A673 (cell line): ENCODE data around the gene USP1. TPM values are rescaled to one million over a fixed set of nuclear protein-coding genes. Genes with fewer than 3 reads are reported as not detected.

Experiments
- BruUV-seq: library from RNA; stranded (reverse); fragments of 400-500 nt; replicated peaks from 2 replicates; lab custom pipeline; 2021; lab: Mats Ljungman, UMichigan
- CTCF ChIA-PET: fragments of 300-600 bp; sonication (Branson Sonifier 250); formaldehyde crosslinking; loops from one replicate; lab custom pipeline; 2022; ENCODE audit warnings: antibody characterized with exemption; lab: Charles Lee
- POLR2A ChIA-PET: fragments of 300-600 bp; sonication (Branson Sonifier 250); formaldehyde crosslinking; loops from one replicate; lab custom pipeline; 2022; ENCODE audit warnings: antibody characterized with exemption; ENCODE audit not compliant: low non-redundant PET; lab: Charles Lee
- DNase-seq: peaks from one replicate; pipeline ENCODE4 v3.0.0-alpha.2; 2015; ENCODE audit warnings: low spot score
- H3K27ac ChIP-seq: fragments of 200-600 bp; sonication (generic); 2 replicates; pipeline ENCODE4 v1.5.1; 2016; ENCODE audit warnings: mixed run types, low read depth, mild to moderate bottlenecking, mixed read lengths, antibody characterized with exemption, low read length; ENCODE audit not compliant: poor library complexity, severe bottlenecking
- H3K27me3 ChIP-seq: fragments of 200-600 bp; sonication (generic); replicated peaks from 2 replicates; pipeline ENCODE4 v1.6.1; 2017; ENCODE audit warnings: mixed run types, low read depth, mild to moderate bottlenecking, mixed read lengths, antibody characterized with exemption, low read length; ENCODE audit not compliant: insufficient read depth, poor library complexity
- H3K36me3 ChIP-seq: fragments of 200-600 bp; sonication (generic); 2 replicates; pipeline ENCODE4 v1.6.1; 2016; ENCODE audit warnings: mixed run types, mild to moderate bottlenecking, mixed read lengths, antibody characterized with exemption, low read length; ENCODE audit not compliant: insufficient read depth, poor library complexity, severe bottlenecking
- H3K4me1 ChIP-seq: fragments of 200-600 bp; sonication (generic); 2 replicates; pipeline ENCODE4 v1.6.1; 2017; ENCODE audit warnings: mixed run types, mild to moderate bottlenecking, mixed read lengths, antibody characterized with exemption, low read length; ENCODE audit not compliant: insufficient read depth, poor library complexity, severe bottlenecking
- H3K4me3 ChIP-seq: fragments of 200-600 bp; sonication (generic); 2 replicates; pipeline ENCODE4 v1.5.1; 2016; ENCODE audit warnings: low read depth, mixed run types, mild to moderate bottlenecking, mixed read lengths, low read length; ENCODE audit not compliant: poor library complexity, severe bottlenecking
- H3K9me3 ChIP-seq: fragments of 200-600 bp; sonication (generic); 2 replicates; pipeline ENCODE4 v1.6.1; 2016; ENCODE audit warnings: mixed run types, low read depth, mild to moderate bottlenecking, mixed read lengths, antibody characterized with exemption, low read length; ENCODE audit not compliant: poor library complexity, severe bottlenecking
- EZH2 ChIP-seq: fragments of 200-600 bp; sonication (generic); IDR thresholded peaks from 2 replicates; pipeline ENCODE4 v1.6.1; 2017; ENCODE audit warnings: borderline replicate concordance, low read depth, mild to moderate bottlenecking, mixed read lengths, antibody characterized with exemption, low read length; ENCODE audit not compliant: poor library complexity, severe bottlenecking
- intact Hi-C: fragments of 100-400 bp; cut with micrococcal nuclease; formaldehyde crosslinking; loops from one replicate; pipeline ENCODE4 v1.10.0; 2022; ENCODE audit not compliant: unreplicated experiment
- total RNA-seq: library from RNA; stranded (reverse); gene quantifications from 2 replicates; pipeline ENCODE4 v1.2.3, GENCODE V29; 2021
- TF ChIP-seq, protein P1 (sequence below): fragments of 300-800, 200-600 bp; sonication (generic); conservative IDR thresholded peaks from 2 replicates; pipeline ENCODE4 v1.5.1; 2017; ENCODE audit warnings: low read depth, mild to moderate bottlenecking, antibody characterized with exemption, low read length, moderate library complexity, mixed read lengths

The USP1 gene
- total RNA-seq, 1 experiment from 2014 or later: 90.0 TPM

DNA sequence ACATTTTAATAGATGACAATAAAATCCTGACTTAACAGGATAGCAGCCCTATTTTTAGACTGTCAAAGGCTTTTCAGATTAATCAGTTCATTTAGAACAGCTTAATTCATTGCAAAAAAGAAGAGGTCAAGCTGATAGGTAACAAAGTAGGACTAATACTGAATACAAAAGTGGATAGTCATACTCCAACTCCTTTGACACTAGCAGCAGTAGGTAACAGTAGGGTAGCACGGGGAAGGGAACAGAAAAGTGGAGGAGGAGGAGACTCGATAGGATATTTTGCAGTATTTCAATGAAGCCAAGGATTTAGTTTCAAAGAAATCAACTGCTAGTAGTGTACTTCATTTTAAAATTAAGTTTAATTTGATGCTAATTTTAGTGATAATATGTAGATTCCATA lies 51.1 kb downstream of the USP1 start:
- intact Hi-C loops: no loop called here
- POLR2A ChIA-PET: no interaction called here

DNA sequence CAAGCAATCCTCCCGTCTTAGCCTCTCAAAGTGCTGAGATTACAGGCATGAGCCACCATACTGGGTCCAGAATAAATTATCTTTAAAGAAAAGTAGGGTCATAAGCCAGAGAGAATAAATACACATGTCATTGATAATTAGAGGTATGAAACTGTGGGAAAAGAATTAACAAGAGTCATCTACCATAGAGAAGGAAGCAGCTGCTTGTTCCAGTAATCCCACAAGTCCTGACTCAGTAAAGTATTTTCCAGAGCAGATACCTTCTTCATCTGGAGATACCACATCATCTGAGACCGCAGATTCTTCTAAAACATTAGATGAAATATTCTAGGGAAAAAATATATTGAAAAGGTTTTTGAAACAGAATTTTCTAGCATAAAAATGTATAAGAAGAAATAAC lies 55.7 kb downstream of the USP1 start:
- Histone ChIP-seq H3K36me3 (peaks cover 16% of the 10 kb centered on the region), H3K9me3 (no peaks in the 10 kb centered on the region), H3K4me3 (no peak overlapping the region), H3K27me3 (no peaks in the 10 kb centered on the region), H3K27ac (no peak overlapping the region), H3K4me1 (no peaks in the 10 kb centered on the region)
- intact Hi-C loops: no loop called here
- POLR2A ChIA-PET: no interaction called here
- DNase-seq: no peak
- CTCF ChIA-PET: no interaction called here
- TF ChIP-seq, protein P1, sequence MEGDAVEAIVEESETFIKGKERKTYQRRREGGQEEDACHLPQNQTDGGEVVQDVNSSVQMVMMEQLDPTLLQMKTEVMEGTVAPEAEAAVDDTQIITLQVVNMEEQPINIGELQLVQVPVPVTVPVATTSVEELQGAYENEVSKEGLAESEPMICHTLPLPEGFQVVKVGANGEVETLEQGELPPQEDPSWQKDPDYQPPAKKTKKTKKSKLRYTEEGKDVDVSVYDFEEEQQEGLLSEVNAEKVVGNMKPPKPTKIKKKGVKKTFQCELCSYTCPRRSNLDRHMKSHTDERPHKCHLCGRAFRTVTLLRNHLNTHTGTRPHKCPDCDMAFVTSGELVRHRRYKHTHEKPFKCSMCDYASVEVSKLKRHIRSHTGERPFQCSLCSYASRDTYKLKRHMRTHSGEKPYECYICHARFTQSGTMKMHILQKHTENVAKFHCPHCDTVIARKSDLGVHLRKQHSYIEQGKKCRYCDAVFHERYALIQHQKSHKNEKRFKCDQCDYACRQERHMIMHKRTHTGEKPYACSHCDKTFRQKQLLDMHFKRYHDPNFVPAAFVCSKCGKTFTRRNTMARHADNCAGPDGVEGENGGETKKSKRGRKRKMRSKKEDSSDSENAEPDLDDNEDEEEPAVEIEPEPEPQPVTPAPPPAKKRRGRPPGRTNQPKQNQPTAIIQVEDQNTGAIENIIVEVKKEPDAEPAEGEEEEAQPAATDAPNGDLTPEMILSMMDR: no peak
- no peak for TF ChIP-seq EZH2
- BruUV-seq: no TSS peak

More for the DNA sequence above, 51.1 kb downstream of the USP1 start:
- peaks cover 8% of the 10 kb centered on the region for H3K36me3 ChIP-seq
- CTCF ChIA-PET: no interaction called here
- DNase-seq: no peak
- BruUV-seq: no TSS peak
- TF ChIP-seq, protein P1: no peak
- no peak for TF ChIP-seq EZH2
- H3K27ac ChIP-seq: no peak overlapping the region
- H3K4me1 ChIP-seq: no peaks in the 10 kb centered on the region
- no peak overlapping the region for H3K4me3 ChIP-seq
- no peaks in the 10 kb centered on the region for H3K27me3 ChIP-seq
- H3K9me3 ChIP-seq: no peaks in the 10 kb centered on the region

DNA sequence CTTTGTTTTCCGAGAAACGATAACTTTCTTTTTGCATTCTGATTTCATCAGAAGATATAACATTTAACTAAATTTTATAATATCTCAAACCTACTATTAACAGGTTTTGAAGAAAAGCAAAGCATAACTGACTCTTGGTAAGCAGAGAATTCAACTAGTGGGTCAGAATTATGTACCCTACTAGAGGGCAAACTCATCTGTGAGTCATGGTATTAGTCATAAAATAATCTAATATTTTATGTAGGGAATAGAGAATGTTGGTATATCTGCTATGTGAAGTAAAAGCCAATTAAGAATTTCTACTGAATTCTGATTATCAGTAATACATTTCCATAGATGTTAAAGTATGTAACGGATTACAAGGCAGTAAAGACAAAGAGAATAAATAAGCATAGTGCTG lies 56.8 kb downstream of the USP1 start:
- CTCF ChIA-PET: no interaction called here
- DNase-seq: no peak
- H3K27ac ChIP-seq: no peak overlapping the region

DNA sequence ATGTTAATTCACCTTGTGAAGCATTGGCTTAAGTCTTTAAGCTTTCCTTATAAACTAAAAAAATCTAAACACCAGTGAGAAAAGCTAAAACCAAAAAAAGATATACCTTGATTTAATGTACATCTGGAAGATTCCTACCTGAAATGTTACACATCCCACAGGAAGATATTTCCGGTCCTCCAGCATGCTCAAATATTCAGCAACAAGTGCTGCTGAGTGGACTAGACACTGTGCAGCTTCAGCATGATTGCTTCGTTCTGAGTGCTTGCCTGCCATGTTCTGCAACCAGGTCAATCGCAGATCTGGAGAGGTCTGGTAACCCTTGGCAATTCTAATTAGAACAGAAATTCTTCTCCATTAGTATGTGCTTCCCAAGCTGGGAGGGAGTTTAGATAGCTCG lies 57.3 kb downstream of the USP1 start:
- no peak for TF ChIP-seq EZH2
- TF ChIP-seq, protein P1: no peak
- Histone ChIP-seq H3K27me3 (no peaks in the 10 kb centered on the region), H3K4me1 (no peaks in the 10 kb centered on the region), H3K4me3 (no peak overlapping the region), H3K27ac (no peak overlapping the region), H3K36me3 (peaks cover 16% of the 10 kb centered on the region), H3K9me3 (no peaks in the 10 kb centered on the region)
- ChIA-PET CTCF (no interaction called here), POLR2A (no interaction called here)
- no peak for DNase-seq
- BruUV-seq: no TSS peak
- intact Hi-C loops: no loop called here

More for the DNA sequence above, 56.8 kb downstream of the USP1 start:
- Histone ChIP-seq H3K4me1 (no peaks in the 10 kb centered on the region), H3K9me3 (no peaks in the 10 kb centered on the region), H3K4me3 (no peak overlapping the region), H3K27me3 (no peaks in the 10 kb centered on the region), H3K36me3 (peaks cover 16% of the 10 kb centered on the region)
- no peak for TF ChIP-seq EZH2
- BruUV-seq: no TSS peak
- intact Hi-C loops: no loop called here
- POLR2A ChIA-PET: no interaction called here
